GM23248 (cell line): ENCODE data around the gene GPR89B. TPM values are rescaled to one million over a fixed set of nuclear protein-coding genes. Genes with fewer than 3 reads are reported as not detected.
A peak's percentile ranks its signal among the peaks of the same experiment; 100 is the strongest.

ENCODE experiments used
- DNase-seq: peaks from one replicate; pipeline ENCODE4 v3.0.0-alpha.2; 2015
- H2AFZ ChIP-seq: fragments of 200-600 bp; sonication (generic); 2 replicates; pipeline ENCODE4 v1.6.1; 2016; ENCODE audit warnings: antibody characterized with exemption
- H3F3A ChIP-seq: fragments of 200-600 bp; sonication (generic); 2 replicates; pipeline ENCODE4 v1.6.1; 2016; ENCODE audit warnings: mild to moderate bottlenecking, antibody characterized with exemption, mixed run types; ENCODE audit not compliant: insufficient read depth
- H3K27ac ChIP-seq: fragments of 200-600 bp; sonication (generic); 2 replicates; pipeline ENCODE4 v1.5.1; 2016; ENCODE audit warnings: mild to moderate bottlenecking
- H3K27me3 ChIP-seq: fragments of 200-600 bp; sonication (generic); replicated peaks from 2 replicates; pipeline ENCODE4 v1.6.1; 2016; ENCODE audit warnings: mild to moderate bottlenecking; ENCODE audit not compliant: insufficient read depth
- H3K36me3 ChIP-seq: fragments of 200-600 bp; sonication (generic); 2 replicates; pipeline ENCODE4 v1.6.1; 2016; ENCODE audit warnings: low read depth, mild to moderate bottlenecking
- H3K4me1 ChIP-seq: fragments of 200-600 bp; sonication (generic); 2 replicates; pipeline ENCODE4 v1.6.1; 2016; ENCODE audit warnings: mild to moderate bottlenecking; ENCODE audit not compliant: insufficient read depth
- H3K4me2 ChIP-seq: fragments of 200-600 bp; sonication (generic); one replicate; pipeline ENCODE4 v1.6.1; 2016; ENCODE audit warnings: mild to moderate bottlenecking; ENCODE audit not compliant: unreplicated experiment
- H3K4me3 ChIP-seq: fragments of 200-600 bp; sonication (generic); 2 replicates; pipeline ENCODE4 v1.5.1; 2016; ENCODE audit warnings: mild to moderate bottlenecking
- H3K79me2 ChIP-seq: fragments of 200-600 bp; sonication (generic); 2 replicates; pipeline ENCODE4 v1.6.1; 2016; ENCODE audit warnings: mild to moderate bottlenecking; ENCODE audit not compliant: insufficient read depth
- H3K9ac ChIP-seq: fragments of 200-600 bp; sonication (generic); 2 replicates; pipeline ENCODE4 v1.6.1; 2016; ENCODE audit warnings: mild to moderate bottlenecking
- H3K9me2 ChIP-seq: fragments of 200-600 bp; sonication (generic); 2 replicates; pipeline ENCODE4 v1.6.1; 2016; ENCODE audit warnings: mixed run types, mild to moderate bottlenecking, moderate library complexity; ENCODE audit not compliant: insufficient read depth
- H3K9me3 ChIP-seq: fragments of 200-600 bp; sonication (generic); one replicate; pipeline ENCODE4 v1.6.1; 2017; ENCODE audit warnings: low read depth
- H4K20me1 ChIP-seq: fragments of 200-600 bp; sonication (generic); 2 replicates; pipeline ENCODE4 v1.6.0; 2016; ENCODE audit not compliant: insufficient read depth
- EZH2 ChIP-seq: fragments of 200-600 bp; sonication (generic); IDR thresholded peaks from 2 replicates; pipeline ENCODE4 v1.6.1; 2018; ENCODE audit warnings: antibody characterized with exemption, mild to moderate bottlenecking; ENCODE audit not compliant: insufficient read depth, poor library complexity, severe bottlenecking
- EZH2phosphoT487 ChIP-seq: fragments of 200-600 bp; sonication (generic); IDR thresholded peaks from 2 replicates; pipeline ENCODE4 v1.6.1; 2018; ENCODE audit warnings: antibody characterized with exemption, moderate library complexity, mild to moderate bottlenecking, low read depth; ENCODE audit not compliant: insufficient read depth
- WGBS, 2 experiments: methylation state at CpG; one replicate each; pipeline ENCODE4 v1.1.6; 2015 to 2017; ENCODE audit warnings: low lambda C conversion rate in 2 of 2, low coverage in 1 of 2; ENCODE audit errors: missing lambda C conversion rate in 2 of 2; 5-methylcytosine and 5-hydroxymethylcytosine counted together
- in situ Hi-C: fragments of 300-500 bp; cut with MboI; formaldehyde crosslinking; loops from 2 replicates; pipeline ENCODE4 v1.15.0; 2020
- polyA plus RNA-seq: library from polyadenylated mRNA; unstranded; fragments of >200 nt; fragmentation: Nextera tagmentation; extraction: Ambion mirVana; gene quantifications from 2 replicates; pipeline ENCODE4 v1.2.1, GENCODE V29; 2016
- total RNA-seq: library from RNA; depleted of rRNA; stranded (reverse); fragments of >200 nt; shearing (Covaris generic); gene quantifications from 2 replicates; pipeline ENCODE4 v1.2.3, GENCODE V29; 2014

Gene GPR89B
- total and polyA plus RNA-seq, 2 experiments from 2014 or later: 13.3 to 20.8 TPM

DNA sequence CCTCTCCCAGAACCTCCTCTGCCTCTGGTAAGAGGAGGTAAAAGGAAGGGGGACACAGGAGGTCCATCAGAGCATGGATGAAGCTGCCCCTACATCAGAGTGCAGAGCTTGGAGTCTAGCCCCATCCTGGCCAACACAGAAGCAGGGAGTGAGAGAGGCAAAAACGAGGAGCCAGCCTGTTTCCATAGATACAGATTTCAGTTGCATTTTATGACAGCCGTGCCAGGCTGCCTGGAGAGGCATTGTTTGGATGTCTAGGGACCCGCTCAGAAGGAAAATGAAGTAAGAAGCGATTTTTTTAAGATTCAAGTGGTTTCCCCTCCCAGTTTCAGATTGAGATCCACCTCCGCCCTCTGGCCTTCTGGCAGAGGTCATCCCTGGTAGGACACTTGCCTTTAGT, 37.1 kb upstream of the GPR89B start:
- in situ Hi-C loops: loop anchor here (25.0 kb wide), 1 partner anchor 379 kb away; no protein-coding TSS in a partner anchor
- no peak overlapping the region for H2AFZ ChIP-seq
- no peaks in the 10 kb centered on the region for H3F3A ChIP-seq
- no peaks in the 10 kb centered on the region for H3K36me3 ChIP-seq
- no peaks in the 10 kb centered on the region for H3K9me2 ChIP-seq
- H3K9ac ChIP-seq: no peak overlapping the region
- no peaks in the 10 kb centered on the region for H4K20me1 ChIP-seq
- H3K4me3 ChIP-seq: no peak overlapping the region
- WGBS, 2 experiments: 55 to 67% methylated on average over 5 of the region's 5 CpGs
- no peak overlapping the region for H3K27ac ChIP-seq
- H3K4me1 ChIP-seq: no peaks in the 10 kb centered on the region
- no peaks in the 10 kb centered on the region for H3K9me3 ChIP-seq
- no peaks in the 10 kb centered on the region for H3K79me2 ChIP-seq
- no peak overlapping the region for H3K4me2 ChIP-seq
- DNase-seq: no peak
- TF ChIP-seq EZH2phosphoT487 (no peak), EZH2 (no peak)
- no peaks in the 10 kb centered on the region for H3K27me3 ChIP-seq

GRCh38 chr1:147892216-147892615, 36.0 kb upstream of the GPR89B start:
- H3K4me1 ChIP-seq: no peaks in the 10 kb centered on the region
- H3K4me2 ChIP-seq: no peak overlapping the region

DNA sequence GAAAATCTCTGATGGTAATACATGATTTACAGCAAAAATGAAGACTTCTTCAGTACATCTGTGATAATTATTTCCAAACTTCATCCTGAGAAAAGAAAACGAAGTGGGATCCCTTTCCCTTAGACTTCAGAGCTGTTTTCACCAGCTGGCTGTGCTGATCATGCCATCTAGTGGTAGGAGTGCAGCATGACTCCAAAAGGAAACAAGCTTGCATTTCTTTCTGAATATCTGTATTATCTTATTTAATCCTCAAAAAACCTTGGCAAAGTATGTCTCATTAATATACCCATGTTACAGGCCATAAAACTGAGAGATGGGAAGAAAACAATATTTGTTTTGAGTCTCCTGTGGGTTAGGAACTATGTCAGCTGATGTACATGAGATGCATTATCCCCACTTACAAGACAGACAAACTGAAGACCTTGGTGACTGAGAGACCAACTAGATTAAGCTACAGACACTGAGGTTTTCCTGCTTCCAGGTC, 35.4 kb upstream of the GPR89B start:
- in situ Hi-C loops: loop anchor here (25.0 kb wide), 1 partner anchor 380 kb away; no protein-coding TSS in a partner anchor
- Histone ChIP-seq H3K4me2 (no peak overlapping the region), H3K4me3 (no peak overlapping the region), H3K27ac (no peak overlapping the region), H4K20me1 (no peaks in the 10 kb centered on the region), H2AFZ (peak overlapping the region; percentile 60), H3K9me2 (no peaks in the 10 kb centered on the region), H3K79me2 (no peaks in the 10 kb centered on the region), H3K9ac (no peak overlapping the region), H3K9me3 (no peaks in the 10 kb centered on the region), H3K27me3 (no peaks in the 10 kb centered on the region), H3K4me1 (no peaks in the 10 kb centered on the region), H3K36me3 (no peaks in the 10 kb centered on the region), H3F3A (no peaks in the 10 kb centered on the region)
- 0 to 5% methylated on average over 1 of the region's 1 CpG for WGBS, 2 experiments
- peak; percentile 71 for DNase-seq
- TF ChIP-seq EZH2phosphoT487: no peak
- TF ChIP-seq EZH2: no peak

More at GRCh38 chr1:147892216-147892615, 36.0 kb upstream of the GPR89B start:
- 30 to 45% methylated on average over 5 of the region's 5 CpGs for WGBS, 2 experiments
- Histone ChIP-seq H3K27ac (no peak overlapping the region), H3K79me2 (no peaks in the 10 kb centered on the region), H3K9me2 (no peaks in the 10 kb centered on the region), H3K4me3 (no peak overlapping the region), H4K20me1 (no peaks in the 10 kb centered on the region), H3K36me3 (no peaks in the 10 kb centered on the region), H2AFZ (peak overlapping the region; percentile 60), H3K9ac (no peak overlapping the region), H3K9me3 (no peaks in the 10 kb centered on the region), H3F3A (no peaks in the 10 kb centered on the region), H3K27me3 (no peaks in the 10 kb centered on the region)
- TF ChIP-seq EZH2phosphoT487 (no peak), EZH2 (no peak)
- in situ Hi-C loops: loop anchor here (25.0 kb wide), 1 partner anchor 380 kb away; no protein-coding TSS in a partner anchor
- peak; percentile 14 for DNase-seq

DNA sequence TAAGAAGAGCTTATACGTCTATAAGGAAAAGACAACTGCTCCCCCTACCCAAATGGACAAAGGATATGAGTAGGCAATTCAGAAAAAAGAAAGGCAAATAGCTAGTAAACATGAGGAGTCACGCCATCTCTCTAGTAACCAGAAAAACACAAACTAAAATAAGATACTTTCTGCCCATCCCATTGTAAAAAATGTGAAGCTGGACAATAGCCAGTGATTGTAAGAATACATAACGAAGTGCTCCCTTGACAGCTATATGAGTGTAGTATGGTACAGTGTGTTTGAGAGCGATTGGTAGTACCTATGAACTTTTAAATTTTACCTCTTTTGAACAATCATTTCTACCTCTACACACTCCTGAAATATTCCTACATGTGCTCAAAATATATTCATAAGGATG, 33.1 kb upstream of the GPR89B start:
- in situ Hi-C loops: loop anchor here (25.0 kb wide), 1 partner anchor 383 kb away; no protein-coding TSS in a partner anchor

More for the DNA sequence above, 33.1 kb upstream of the GPR89B start:
- H3K79me2 ChIP-seq: no peaks in the 10 kb centered on the region
- peak; percentile 22 for DNase-seq
- no peaks in the 10 kb centered on the region for H4K20me1 ChIP-seq
- WGBS, 2 experiments: 15 to 19% methylated on average over 4 of the region's 4 CpGs
- no peak overlapping the region for H3K4me2 ChIP-seq
- no peaks in the 10 kb centered on the region for H3K36me3 ChIP-seq
- H3K4me3 ChIP-seq: no peak overlapping the region
- no peak overlapping the region for H2AFZ ChIP-seq
- no peaks in the 10 kb centered on the region for H3K27me3 ChIP-seq
- no peaks in the 10 kb centered on the region for H3K4me1 ChIP-seq
- H3K9me3 ChIP-seq: no peaks in the 10 kb centered on the region
- no peak overlapping the region for H3K27ac ChIP-seq
- no peak for TF ChIP-seq EZH2
- TF ChIP-seq EZH2phosphoT487: no peak
- H3F3A ChIP-seq: no peaks in the 10 kb centered on the region
- H3K9me2 ChIP-seq: no peaks in the 10 kb centered on the region
- H3K9ac ChIP-seq: no peak overlapping the region
